ENCODE measurements around the gene GAS7. TPM values are rescaled to one million over a fixed set of nuclear protein-coding genes. Genes with fewer than 3 reads are reported as not detected.

Gene GAS7
- total and polyA plus RNA-seq, 10 of the 15 experiments (the other 5 are each of a cell fraction or from before 2014, with no cell fraction given) = 2.3 to 53.4 (median 24.0) TPM

DNA sequence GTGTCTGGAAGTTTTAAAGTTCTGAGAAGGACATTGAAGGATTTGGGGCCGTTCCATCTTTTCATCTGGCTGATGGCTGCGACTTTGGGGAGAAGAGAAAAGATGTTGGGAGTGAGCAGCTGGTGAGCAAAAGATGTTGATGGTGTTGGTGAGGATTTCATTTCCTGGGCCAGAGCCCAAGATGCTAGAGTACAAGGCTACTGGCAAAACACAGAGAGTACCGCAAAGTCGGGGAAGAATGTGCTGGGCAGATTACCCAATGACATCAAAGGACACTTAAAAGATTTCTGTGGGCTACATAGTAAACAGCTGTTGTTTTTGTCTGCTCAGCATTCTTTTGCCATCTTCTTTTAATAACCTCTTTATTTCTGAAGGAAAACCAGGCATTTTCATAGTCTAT lies 49.4 kb upstream of the GAS7 start:
- ChIA-PET POLR2A (no interaction called here), SMC1A (ENCODE audit: uncharacterized antibody, unreplicated experiment) (no interaction called here), CTCF (interaction anchor here (0.7 kb wide), 1 partner anchor 21 kb away, joined by 3 read pairs; no protein-coding TSS in a partner anchor), RAD21 (ENCODE audit: unreplicated experiment) (no interaction called here)
- Histone ChIP-seq H3K9ac (ENCODE audit: control insufficient read depth, insufficient read depth, low read length) (no peak overlapping the region), H3K4me3 (no peak overlapping the region), H3K4me1 (ENCODE audit: control insufficient read depth, insufficient read depth, low read length) (peaks cover 13% of the 10 kb centered on the region), H3K27me3 (replicated peaks in 1 of 2; ENCODE audit: control insufficient read depth in 2 of 2, insufficient read depth in 2 of 2, low read length in 1 of 2) (no peaks in the 10 kb centered on the region), H4K20me1 (ENCODE audit: control insufficient read depth, insufficient read depth) (no peaks in the 10 kb centered on the region), H3K27ac (ENCODE audit: control insufficient read depth, insufficient read depth) (no peak overlapping the region), H3K4me2 (ENCODE audit: control insufficient read depth, insufficient read depth) (no peak overlapping the region), H3K79me2 (ENCODE audit: control insufficient read depth, insufficient read depth, low read length) (no peaks in the 10 kb centered on the region), H2AFZ (ENCODE audit: control insufficient read depth, low read depth, low read length) (no peak overlapping the region), H3K36me3 (ENCODE audit: control insufficient read depth in 2 of 2, insufficient read depth in 2 of 2, low read length in 1 of 2) (no peaks in the 10 kb centered on the region), H3K9me3 (replicated peaks; ENCODE audit: control insufficient read depth, insufficient read depth, low read length) (no peaks in the 10 kb centered on the region; the same call in 2 of the 3 replicates)
- DNase-seq (ENCODE audit: low read depth, low spot score) = no peak
- no peak for FAIRE-seq
- in situ Hi-C loops (cut with MboI) (no loop called here), intact Hi-C loops (cut with micrococcal nuclease; ENCODE audit: unreplicated experiment) (no loop called here)
- BruUV-seq (replicated peaks) = no TSS peak
- WGBS (ENCODE audit: insufficient coverage, insufficient replicate concordance, low lambda C conversion rate, missing lambda C conversion rate) = 53% methylated on average over 4 of the region's 4 CpGs
- no peak for ATAC-seq
- TF ChIP-seq BHLHE40 (IDR thresholded peaks at IDR 0.05; ENCODE audit: borderline replicate concordance in 1 of 2, low read depth in 2 of 2, low read length in 1 of 2) = no peak
- no peak for TF ChIP-seq IRF4 (IDR thresholded peaks at IDR 0.05; ENCODE audit: low read depth, low read length)
- no peak for TF ChIP-seq NRF1 (conservative IDR thresholded peaks at IDR 0.05; ENCODE audit: low read depth, low read length)
- no peak for TF ChIP-seq KDM1A (IDR thresholded peaks at IDR 0.05; ENCODE audit: borderline replicate concordance)
- TF ChIP-seq NR2C2 (IDR thresholded peaks at IDR 0.05; ENCODE audit: borderline replicate concordance, control insufficient read depth, insufficient read length, low read depth) = no peak
- TF ChIP-seq WRNIP1 (IDR thresholded peaks at IDR 0.05; ENCODE audit: borderline replicate concordance, low read depth, low read length) = no peak
- TF ChIP-seq, protein P1, sequence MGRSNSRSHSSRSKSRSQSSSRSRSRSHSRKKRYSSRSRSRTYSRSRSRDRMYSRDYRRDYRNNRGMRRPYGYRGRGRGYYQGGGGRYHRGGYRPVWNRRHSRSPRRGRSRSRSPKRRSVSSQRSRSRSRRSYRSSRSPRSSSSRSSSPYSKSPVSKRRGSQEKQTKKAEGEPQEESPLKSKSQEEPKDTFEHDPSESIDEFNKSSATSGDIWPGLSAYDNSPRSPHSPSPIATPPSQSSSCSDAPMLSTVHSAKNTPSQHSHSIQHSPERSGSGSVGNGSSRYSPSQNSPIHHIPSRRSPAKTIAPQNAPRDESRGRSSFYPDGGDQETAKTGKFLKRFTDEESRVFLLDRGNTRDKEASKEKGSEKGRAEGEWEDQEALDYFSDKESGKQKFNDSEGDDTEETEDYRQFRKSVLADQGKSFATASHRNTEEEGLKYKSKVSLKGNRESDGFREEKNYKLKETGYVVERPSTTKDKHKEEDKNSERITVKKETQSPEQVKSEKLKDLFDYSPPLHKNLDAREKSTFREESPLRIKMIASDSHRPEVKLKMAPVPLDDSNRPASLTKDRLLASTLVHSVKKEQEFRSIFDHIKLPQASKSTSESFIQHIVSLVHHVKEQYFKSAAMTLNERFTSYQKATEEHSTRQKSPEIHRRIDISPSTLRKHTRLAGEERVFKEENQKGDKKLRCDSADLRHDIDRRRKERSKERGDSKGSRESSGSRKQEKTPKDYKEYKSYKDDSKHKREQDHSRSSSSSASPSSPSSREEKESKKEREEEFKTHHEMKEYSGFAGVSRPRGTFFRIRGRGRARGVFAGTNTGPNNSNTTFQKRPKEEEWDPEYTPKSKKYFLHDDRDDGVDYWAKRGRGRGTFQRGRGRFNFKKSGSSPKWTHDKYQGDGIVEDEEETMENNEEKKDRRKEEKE (IDR thresholded peaks at IDR 0.05) = no peak
- TF ChIP-seq CHD1 (IDR thresholded peaks at IDR 0.05; ENCODE audit: low read depth, low read length) = no peak
- TF ChIP-seq, protein P2, sequence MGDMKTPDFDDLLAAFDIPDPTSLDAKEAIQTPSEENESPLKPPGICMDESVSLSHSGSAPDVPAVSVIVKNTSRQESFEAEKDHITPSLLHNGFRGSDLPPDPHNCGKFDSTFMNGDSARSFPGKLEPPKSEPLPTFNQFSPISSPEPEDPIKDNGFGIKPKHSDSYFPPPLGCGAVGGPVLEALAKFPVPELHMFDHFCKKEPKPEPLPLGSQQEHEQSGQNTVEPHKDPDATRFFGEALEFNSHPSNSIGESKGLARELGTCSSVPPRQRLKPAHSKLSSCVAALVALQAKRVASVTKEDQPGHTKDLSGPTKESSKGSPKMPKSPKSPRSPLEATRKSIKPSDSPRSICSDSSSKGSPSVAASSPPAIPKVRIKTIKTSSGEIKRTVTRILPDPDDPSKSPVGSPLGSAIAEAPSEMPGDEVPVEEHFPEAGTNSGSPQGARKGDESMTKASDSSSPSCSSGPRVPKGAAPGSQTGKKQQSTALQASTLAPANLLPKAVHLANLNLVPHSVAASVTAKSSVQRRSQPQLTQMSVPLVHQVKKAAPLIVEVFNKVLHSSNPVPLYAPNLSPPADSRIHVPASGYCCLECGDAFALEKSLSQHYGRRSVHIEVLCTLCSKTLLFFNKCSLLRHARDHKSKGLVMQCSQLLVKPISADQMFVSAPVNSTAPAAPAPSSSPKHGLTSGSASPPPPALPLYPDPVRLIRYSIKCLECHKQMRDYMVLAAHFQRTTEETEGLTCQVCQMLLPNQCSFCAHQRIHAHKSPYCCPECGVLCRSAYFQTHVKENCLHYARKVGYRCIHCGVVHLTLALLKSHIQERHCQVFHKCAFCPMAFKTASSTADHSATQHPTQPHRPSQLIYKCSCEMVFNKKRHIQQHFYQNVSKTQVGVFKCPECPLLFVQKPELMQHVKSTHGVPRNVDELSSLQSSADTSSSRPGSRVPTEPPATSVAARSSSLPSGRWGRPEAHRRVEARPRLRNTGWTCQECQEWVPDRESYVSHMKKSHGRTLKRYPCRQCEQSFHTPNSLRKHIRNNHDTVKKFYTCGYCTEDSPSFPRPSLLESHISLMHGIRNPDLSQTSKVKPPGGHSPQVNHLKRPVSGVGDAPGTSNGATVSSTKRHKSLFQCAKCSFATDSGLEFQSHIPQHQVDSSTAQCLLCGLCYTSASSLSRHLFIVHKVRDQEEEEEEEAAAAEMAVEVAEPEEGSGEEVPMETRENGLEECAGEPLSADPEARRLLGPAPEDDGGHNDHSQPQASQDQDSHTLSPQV (IDR thresholded peaks at IDR 0.05) = no peak
- TF ChIP-seq ZNF384 (IDR thresholded peaks at IDR 0.05; ENCODE audit: borderline replicate concordance, low read depth, low read length) = no peak
- TF ChIP-seq LARP7 (IDR thresholded peaks at IDR 0.05) = no peak
- no peak for TF ChIP-seq PAX5 (IDR thresholded peaks at IDR 0.05; ENCODE audit: borderline replicate concordance, low read depth, low read length)
- TF ChIP-seq POLR2AphosphoS2 (IDR thresholded peaks at IDR 0.05; ENCODE audit: low read depth, low read length) = no peak
- no peak for TF ChIP-seq TARDBP (IDR thresholded peaks at IDR 0.05; ENCODE audit: borderline replicate concordance)
- TF ChIP-seq SREBF2 (IDR thresholded peaks at IDR 0.05; ENCODE audit: low read length) = no peak
- no peak for TF ChIP-seq CBX5 (IDR thresholded peaks at IDR 0.05; ENCODE audit: low read depth)
- TF ChIP-seq ASH2L (IDR thresholded peaks at IDR 0.05; ENCODE audit: borderline replicate concordance, low read depth) = no peak
- TF ChIP-seq, protein P3, sequence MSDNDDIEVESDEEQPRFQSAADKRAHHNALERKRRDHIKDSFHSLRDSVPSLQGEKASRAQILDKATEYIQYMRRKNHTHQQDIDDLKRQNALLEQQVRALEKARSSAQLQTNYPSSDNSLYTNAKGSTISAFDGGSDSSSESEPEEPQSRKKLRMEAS (IDR thresholded peaks at IDR 0.05; ENCODE audit: low read depth, low read length) = no peak
